ENCODE data around the gene BATF3. TPM values are rescaled to one million over a fixed set of nuclear protein-coding genes. Genes with fewer than 3 reads are reported as not detected.

The BATF3 gene
- total RNA-seq, 1 donor from 2014 or later = 2.0 TPM

Other genes with a start within 250 kb of the BATF3 start
- 0.87 and 1.2 TPM in 2 replicates for gene ATF3, start 91.1 kb downstream of the BATF3 start, total RNA-seq
- 17.9 and 21.8 TPM in 2 replicates for gene NSL1, start 91.9 kb upstream of the BATF3 start, total RNA-seq
- 8.3 and 8.5 TPM in 2 replicates for gene TATDN3, start 92.1 kb upstream of the BATF3 start, total RNA-seq
- gene SPATA45, start 147.8 kb upstream of the BATF3 start, total RNA-seq = not detected in 2 replicates
- gene FLVCR1, start 158.4 kb upstream of the BATF3 start, total RNA-seq = 4.1 and 9.3 TPM in 2 replicates